Activated CD8-positive, alpha-beta T cell treated with anti-CD3 and anti-CD28 coated beads for 36 hours (primary cell): ENCODE data around the gene CAPN2. TPM values are rescaled to one million over a fixed set of nuclear protein-coding genes. Genes with fewer than 3 reads are reported as not detected.

Experiments used
- ATAC-seq: fragments of 200-7000 bp; cut with Tn5 transposase; one replicate; pipeline ENCODE4 v1.10.0; 2021; ENCODE audit warnings: mild to moderate bottlenecking, moderate library complexity
- CTCF ChIA-PET: fragments of 350-600 bp; sonication (Branson Sonifier 250); formaldehyde crosslinking; loops from one replicate; lab custom pipeline; 2021; ENCODE audit warnings: antibody characterized with exemption; lab: Charles Lee
- POLR2A ChIA-PET: fragments of 350-600 bp; sonication (Branson Sonifier 250); formaldehyde crosslinking; loops from one replicate; lab custom pipeline; 2021; ENCODE audit warnings: antibody characterized with exemption; lab: Charles Lee
- DNase-seq: peaks from one replicate; pipeline ENCODE4 v3.0.0-alpha.2; 2020
- H3K27ac Mint-ChIP-seq: one replicate; pipeline ENCODE4 v1.8.0; 2021; ENCODE audit warnings: mild to moderate bottlenecking, mixed read lengths
- H3K27me3 Mint-ChIP-seq: one replicate; pipeline ENCODE4 v1.8.0; 2021; ENCODE audit warnings: mixed read lengths
- H3K36me3 Mint-ChIP-seq: one replicate; pipeline ENCODE4 v1.8.0; 2021; ENCODE audit warnings: low read depth, mixed read lengths
- H3K4me1 Mint-ChIP-seq: one replicate; pipeline ENCODE4 v1.8.0; 2021; ENCODE audit warnings: low read depth, mixed read lengths
- H3K4me3 Mint-ChIP-seq: one replicate; pipeline ENCODE4 v1.8.0; 2021; ENCODE audit warnings: mild to moderate bottlenecking, moderate library complexity, mixed read lengths
- H3K9me3 Mint-ChIP-seq: one replicate; pipeline ENCODE4 v1.8.0; 2021; ENCODE audit warnings: mixed read lengths
- intact Hi-C: fragments of 100-400 bp; cut with micrococcal nuclease; formaldehyde crosslinking; loops from one replicate; pipeline ENCODE4 v1.10.0; 2022
- total RNA-seq, 2 experiments: library from RNA; stranded (reverse); gene quantifications; one replicate each; pipeline ENCODE4 v1.2.3, GENCODE V29; 2021
- TF ChIP-seq, protein P1 (sequence below): fragments of 200-600 bp; IDR thresholded peaks from one replicate; pipeline ENCODE4 v1.8.0; 2022; ENCODE audit warnings: antibody characterized with exemption, mild to moderate bottlenecking

CAPN2 gene
- total RNA-seq, 2 experiments from 2014 or later, result 31.5 to 33.6 TPM

GRCh38 chr1:223780318-223780717, 68.0 kb downstream of the CAPN2 start:
- ATAC-seq (no peak), DNase-seq (no peak)
- intact Hi-C loops, result no loop called here
- Mint-ChIP-seq H3K4me3 (no peak overlapping the region), H3K27ac (no peak overlapping the region), H3K27me3 (no peaks in the 10 kb centered on the region), H3K9me3 (no peaks in the 10 kb centered on the region), H3K4me1 (peaks cover 19% of the 10 kb centered on the region), H3K36me3 (peaks cover 30% of the 10 kb centered on the region)
- CTCF ChIA-PET, result interaction anchor here (1.0 to 3.1 kb wide), 6 partner anchors 9 to 271 kb away, joined by 3 to 14 read pairs (median 4); no protein-coding TSS in a partner anchor
- TF ChIP-seq, protein P1, sequence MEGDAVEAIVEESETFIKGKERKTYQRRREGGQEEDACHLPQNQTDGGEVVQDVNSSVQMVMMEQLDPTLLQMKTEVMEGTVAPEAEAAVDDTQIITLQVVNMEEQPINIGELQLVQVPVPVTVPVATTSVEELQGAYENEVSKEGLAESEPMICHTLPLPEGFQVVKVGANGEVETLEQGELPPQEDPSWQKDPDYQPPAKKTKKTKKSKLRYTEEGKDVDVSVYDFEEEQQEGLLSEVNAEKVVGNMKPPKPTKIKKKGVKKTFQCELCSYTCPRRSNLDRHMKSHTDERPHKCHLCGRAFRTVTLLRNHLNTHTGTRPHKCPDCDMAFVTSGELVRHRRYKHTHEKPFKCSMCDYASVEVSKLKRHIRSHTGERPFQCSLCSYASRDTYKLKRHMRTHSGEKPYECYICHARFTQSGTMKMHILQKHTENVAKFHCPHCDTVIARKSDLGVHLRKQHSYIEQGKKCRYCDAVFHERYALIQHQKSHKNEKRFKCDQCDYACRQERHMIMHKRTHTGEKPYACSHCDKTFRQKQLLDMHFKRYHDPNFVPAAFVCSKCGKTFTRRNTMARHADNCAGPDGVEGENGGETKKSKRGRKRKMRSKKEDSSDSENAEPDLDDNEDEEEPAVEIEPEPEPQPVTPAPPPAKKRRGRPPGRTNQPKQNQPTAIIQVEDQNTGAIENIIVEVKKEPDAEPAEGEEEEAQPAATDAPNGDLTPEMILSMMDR, result no peak
- POLR2A ChIA-PET, result interaction anchor here (0.6 to 1.2 kb wide), 2 partner anchors 22 to 66 kb away, joined by 4 read pairs; no protein-coding TSS in a partner anchor

- Mint-ChIP-seq H3K27me3 (no peaks in the 10 kb centered on the region), H3K4me3 (no peak overlapping the region), H3K4me1 (peaks cover 12% of the 10 kb centered on the region), H3K27ac (peak overlapping the region; percentile 53), H3K9me3 (no peaks in the 10 kb centered on the region), H3K36me3 (peaks cover 29% of the 10 kb centered on the region)
- TF ChIP-seq, protein P1, result no peak
- DNase-seq (no peak), ATAC-seq (no peak)
- intact Hi-C loops, result no loop called here
- ChIA-PET CTCF (interaction anchor here (0.7 to 3.1 kb wide), 5 partner anchors 10 to 83 kb away, joined by 3 to 14 read pairs (median 3); no protein-coding TSS in a partner anchor), POLR2A (interaction anchor here (0.6 kb wide), 1 partner anchor 21 kb away, joined by 4 read pairs; no protein-coding TSS in a partner anchor)
Observed at GRCh38 chr1:223780949-223781348, 68.6 kb downstream of the CAPN2 start.

GRCh38 chr1:223783676-223784075, 71.3 kb downstream of the CAPN2 start:
- ChIA-PET POLR2A (interaction anchor here (1.5 kb wide), 1 partner anchor 61 kb away, joined by 4 read pairs; no protein-coding TSS in a partner anchor), CTCF (interaction anchor here (0.8 to 1.4 kb wide), 3 partner anchors 12 to 34 kb away, joined by 3 to 6 read pairs (median 3); no protein-coding TSS in a partner anchor)
- Mint-ChIP-seq H3K4me1 (no peaks in the 10 kb centered on the region), H3K9me3 (no peaks in the 10 kb centered on the region), H3K4me3 (no peak overlapping the region), H3K27me3 (no peaks in the 10 kb centered on the region), H3K27ac (no peak overlapping the region), H3K36me3 (peaks cover 20% of the 10 kb centered on the region)
- DNase-seq (no peak), ATAC-seq (no peak)
- intact Hi-C loops, result no loop called here
- TF ChIP-seq, protein P1, result no peak

GRCh38 chr1:223784541-223784940, 72.2 kb downstream of the CAPN2 start:
- no peaks in the 10 kb centered on the region for H3K9me3 Mint-ChIP-seq
- TF ChIP-seq, protein P1, result no peak
- intact Hi-C loops, result no loop called here
- DNase-seq, result no peak
- ChIA-PET CTCF (interaction anchor here (1.2 to 1.4 kb wide), 2 partner anchors 26 to 35 kb away, joined by 3 to 6 read pairs; no protein-coding TSS in a partner anchor), POLR2A (interaction anchor here (0.6 kb wide), 1 partner anchor 543 kb away, joined by 3 read pairs; no protein-coding TSS in a partner anchor)
- H3K36me3 Mint-ChIP-seq, result peaks cover 15% of the 10 kb centered on the region
- H3K27ac Mint-ChIP-seq, result no peak overlapping the region
- H3K4me3 Mint-ChIP-seq, result no peak overlapping the region
- no peak for ATAC-seq
- no peaks in the 10 kb centered on the region for H3K27me3 Mint-ChIP-seq
- H3K4me1 Mint-ChIP-seq, result no peaks in the 10 kb centered on the region

GRCh38 chr1:223785808-223786207, 73.5 kb downstream of the CAPN2 start:
- ChIA-PET CTCF (no interaction called here), POLR2A (interaction anchor here (0.7 kb wide), 1 partner anchor 39 kb away, joined by 3 read pairs; no protein-coding TSS in a partner anchor)
- no peaks in the 10 kb centered on the region for H3K9me3 Mint-ChIP-seq
- H3K27me3 Mint-ChIP-seq, result no peaks in the 10 kb centered on the region
- TF ChIP-seq, protein P1, result no peak
- H3K27ac Mint-ChIP-seq, result no peak overlapping the region
- no peak overlapping the region for H3K4me3 Mint-ChIP-seq
- peaks cover 15% of the 10 kb centered on the region for H3K36me3 Mint-ChIP-seq
- intact Hi-C loops, result no loop called here
- ATAC-seq, result no peak
- no peak for DNase-seq
- no peaks in the 10 kb centered on the region for H3K4me1 Mint-ChIP-seq
